BJ (cell line): Measurements from ENCODE around the gene ACP1. TPM values are rescaled to one million over a fixed set of nuclear protein-coding genes. Genes with fewer than 3 reads are reported as not detected.

ENCODE experiments used
- CTCF ChIA-PET: fragments of 350-600 bp; formaldehyde crosslinking; extraction: SDS; loops from one replicate; lab custom pipeline; 2021; ENCODE audit warnings: antibody characterized with exemption, inconsistent platforms; lab: Yijun Ruan, JAX
- POLR2A ChIA-PET: fragments of 300-600 bp; sonication (Branson Sonifier 250); formaldehyde crosslinking; extraction: SDS; loops from one replicate; lab custom pipeline; 2021; ENCODE audit warnings: antibody characterized with exemption; lab: Charles Lee
- DNase-seq: peaks from one replicate; pipeline ENCODE4 v3.0.0-alpha.2; 2011; ENCODE audit warnings: low read depth
- H3K27me3 ChIP-seq: 2 replicates; pipeline ENCODE4 v1.6.0; 2011; ENCODE audit warnings: low read length; ENCODE audit not compliant: control insufficient read depth, insufficient read depth
- H3K36me3 ChIP-seq: 2 replicates; pipeline ENCODE4 v1.5.1; 2011; ENCODE audit warnings: low read length; ENCODE audit not compliant: control insufficient read depth, insufficient read depth
- H3K4me3 ChIP-seq: 2 replicates; pipeline ENCODE4 v1.5.1; 2011; ENCODE audit warnings: low read depth, mild to moderate bottlenecking, control low read depth, low read length
- polyA plus RNA-seq: library from polyadenylated mRNA; depleted of rRNA; stranded (reverse); fragments of >200 nt; gene quantifications from 2 replicates; pipeline ENCODE4 v1.2.3, GENCODE V29; 2011
- TF ChIP-seq, protein P1 (sequence below): IDR thresholded peaks from 2 replicates; pipeline ENCODE4 v1.5.1; 2011; ENCODE audit warnings: low read depth, mild to moderate bottlenecking, control low read depth, inconsistent platforms, low read length, moderate library complexity; ENCODE audit not compliant: insufficient read depth

ACP1 gene
- polyA plus RNA-seq, 1 experiment: 135 TPM

DNA sequence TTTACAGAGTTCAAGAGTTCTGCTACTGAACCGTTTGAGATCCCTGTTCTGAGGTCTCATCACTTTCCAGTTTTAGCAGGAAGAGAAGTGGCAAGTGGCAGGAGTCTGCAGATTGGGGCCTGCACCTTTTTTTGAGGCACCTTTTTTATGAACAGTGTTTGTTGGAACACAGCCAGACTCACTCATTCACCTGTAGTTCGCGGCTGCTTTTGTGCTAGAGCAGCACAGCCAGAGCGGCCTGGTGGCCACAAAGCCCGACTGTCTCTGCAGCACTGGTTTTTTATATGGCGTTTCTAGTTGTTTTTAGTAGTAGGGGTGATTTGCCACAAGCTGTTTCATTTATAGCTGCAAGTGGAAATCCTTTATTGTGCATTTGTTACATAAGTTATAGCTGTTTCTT is 8.6 kb downstream of the ACP1 start:
- ChIA-PET POLR2A (no interaction called here), CTCF (interaction anchor here (0.9 to 1.3 kb wide), 2 partner anchors 10 to 27 kb away, joined by 4 read pairs; no protein-coding TSS in a partner anchor)
- TF ChIP-seq, protein P1, sequence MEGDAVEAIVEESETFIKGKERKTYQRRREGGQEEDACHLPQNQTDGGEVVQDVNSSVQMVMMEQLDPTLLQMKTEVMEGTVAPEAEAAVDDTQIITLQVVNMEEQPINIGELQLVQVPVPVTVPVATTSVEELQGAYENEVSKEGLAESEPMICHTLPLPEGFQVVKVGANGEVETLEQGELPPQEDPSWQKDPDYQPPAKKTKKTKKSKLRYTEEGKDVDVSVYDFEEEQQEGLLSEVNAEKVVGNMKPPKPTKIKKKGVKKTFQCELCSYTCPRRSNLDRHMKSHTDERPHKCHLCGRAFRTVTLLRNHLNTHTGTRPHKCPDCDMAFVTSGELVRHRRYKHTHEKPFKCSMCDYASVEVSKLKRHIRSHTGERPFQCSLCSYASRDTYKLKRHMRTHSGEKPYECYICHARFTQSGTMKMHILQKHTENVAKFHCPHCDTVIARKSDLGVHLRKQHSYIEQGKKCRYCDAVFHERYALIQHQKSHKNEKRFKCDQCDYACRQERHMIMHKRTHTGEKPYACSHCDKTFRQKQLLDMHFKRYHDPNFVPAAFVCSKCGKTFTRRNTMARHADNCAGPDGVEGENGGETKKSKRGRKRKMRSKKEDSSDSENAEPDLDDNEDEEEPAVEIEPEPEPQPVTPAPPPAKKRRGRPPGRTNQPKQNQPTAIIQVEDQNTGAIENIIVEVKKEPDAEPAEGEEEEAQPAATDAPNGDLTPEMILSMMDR: no peak
- no peak for DNase-seq
- Histone ChIP-seq H3K36me3 (peaks cover 8% of the 10 kb centered on the region), H3K4me3 (no peak overlapping the region), H3K27me3 (no peaks in the 10 kb centered on the region)

DNA sequence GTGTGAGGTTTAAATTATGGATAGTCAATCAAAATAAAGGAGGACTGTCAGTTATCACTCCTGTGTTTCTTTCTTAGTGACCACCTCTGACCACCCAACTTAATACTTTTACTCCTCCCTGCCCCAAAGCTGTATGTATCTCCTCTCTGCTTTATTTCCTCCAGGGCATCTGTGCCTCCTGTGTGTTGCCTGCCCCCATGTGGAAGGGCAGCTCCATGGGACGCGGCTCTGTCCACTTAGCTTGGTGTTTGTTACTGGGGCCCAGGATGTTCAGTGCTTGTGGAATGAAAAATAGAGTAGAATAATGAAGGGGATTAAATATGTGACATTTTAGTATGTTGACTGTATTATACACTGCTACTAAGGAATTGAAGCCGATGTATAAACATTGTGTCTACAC is 9.8 kb downstream of the ACP1 start:
- TF ChIP-seq, protein P1: no peak
- ChIA-PET CTCF (interaction anchor here (0.6 to 1.3 kb wide), 2 partner anchors 28 to 121 kb away, joined by 3 to 4 read pairs; no protein-coding TSS in a partner anchor), POLR2A (no interaction called here)
- H3K36me3 ChIP-seq: peaks cover 10% of the 10 kb centered on the region
- DNase-seq: no peak
- no peaks in the 10 kb centered on the region for H3K27me3 ChIP-seq
- no peak overlapping the region for H3K4me3 ChIP-seq

DNA sequence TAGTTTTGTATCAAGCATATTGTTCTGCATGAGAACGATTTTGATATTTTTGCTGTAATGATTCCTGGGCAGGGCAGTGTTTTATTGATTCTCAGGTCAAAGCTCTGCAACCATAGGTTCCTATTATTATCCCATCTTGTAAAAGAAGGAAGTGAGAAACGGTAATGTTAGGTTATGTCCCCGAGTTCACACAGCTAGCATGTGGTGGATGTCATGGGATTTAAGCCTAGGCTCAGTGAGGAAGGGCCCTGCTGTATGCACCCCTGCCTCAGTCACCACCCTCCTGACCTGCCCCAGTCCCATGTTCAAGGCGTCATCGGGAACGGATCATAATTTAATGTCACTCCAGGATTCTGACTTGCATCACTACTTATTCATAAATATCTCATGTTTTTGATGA is 10.7 kb downstream of the ACP1 start:
- TF ChIP-seq, protein P1: no peak
- no peak overlapping the region for H3K4me3 ChIP-seq
- no peak for DNase-seq
- peaks cover 10% of the 10 kb centered on the region for H3K36me3 ChIP-seq
- ChIA-PET CTCF (no interaction called here), POLR2A (no interaction called here)
- no peaks in the 10 kb centered on the region for H3K27me3 ChIP-seq

DNA sequence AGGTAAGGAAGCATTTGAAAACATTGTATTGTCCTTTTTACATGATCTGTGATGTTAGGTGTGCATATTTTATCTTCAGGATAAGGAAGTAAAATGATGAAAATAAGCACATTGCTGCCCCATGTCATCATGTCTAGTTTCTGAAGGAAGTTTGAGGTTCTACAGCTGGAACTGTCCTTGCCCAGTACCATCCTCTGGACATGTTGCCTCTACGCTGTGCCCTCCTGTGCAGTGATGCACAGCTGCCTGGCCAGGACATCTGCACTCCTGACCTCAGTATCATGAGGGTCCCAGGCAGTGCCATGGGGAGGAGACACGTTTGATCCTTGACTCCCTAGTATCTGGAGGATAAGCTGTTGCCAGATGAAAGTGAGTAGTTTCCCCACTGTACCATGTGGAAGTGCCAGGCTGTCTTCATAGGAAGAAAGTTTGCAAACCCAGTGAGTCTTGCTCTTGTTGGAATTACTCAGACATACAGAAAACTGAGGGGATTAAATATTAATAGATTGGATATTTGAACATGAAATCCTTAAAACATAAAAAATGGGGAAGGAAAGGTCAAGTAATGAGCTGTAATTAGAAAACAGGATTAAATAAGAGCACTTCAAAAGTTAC is 13.7 kb downstream of the ACP1 start:
- TF ChIP-seq, protein P1: no peak
- H3K27me3 ChIP-seq: no peaks in the 10 kb centered on the region
- no peak overlapping the region for H3K4me3 ChIP-seq
- DNase-seq: no peak
- POLR2A ChIA-PET: no interaction called here
- H3K36me3 ChIP-seq: peaks cover 18% of the 10 kb centered on the region
- CTCF ChIA-PET: interaction anchor here (1.0 kb wide), 1 partner anchor 32 kb away, joined by 3 read pairs; no protein-coding TSS in a partner anchor

DNA sequence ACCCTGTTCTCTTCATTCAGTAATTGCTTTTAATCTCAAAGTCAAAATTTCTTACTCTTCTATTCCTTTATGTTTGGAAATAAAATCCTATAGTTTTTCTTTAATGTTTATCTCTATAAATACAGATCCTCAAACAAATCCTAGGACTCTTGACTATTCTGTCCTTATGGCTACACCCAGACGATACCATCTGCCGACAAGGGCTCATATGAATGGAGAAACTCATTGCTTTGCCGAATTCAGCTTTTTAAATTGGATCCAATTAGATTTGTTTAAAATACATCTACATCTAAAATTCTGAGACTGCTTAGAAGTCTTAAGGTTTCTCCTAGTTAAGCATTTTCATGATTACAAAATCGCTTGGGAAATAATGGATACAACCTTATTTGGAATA is 14.2 kb downstream of the ACP1 start:
- no peaks in the 10 kb centered on the region for H3K27me3 ChIP-seq
- TF ChIP-seq, protein P1: no peak
- ChIA-PET CTCF (interaction anchor here (1.0 kb wide), 1 partner anchor 32 kb away, joined by 3 read pairs; no protein-coding TSS in a partner anchor), POLR2A (no interaction called here)
- DNase-seq: no peak
- H3K36me3 ChIP-seq: peaks cover 18% of the 10 kb centered on the region
- H3K4me3 ChIP-seq: no peak overlapping the region
